ENCODE results near the gene MTCL1.

GRCh38 chr18:8657050-8657820 lies 48.1 kb upstream of the MTCL1 start:
- TF ChIP-seq CTCF (IDR thresholded peaks at IDR 0.05): no peak
- TF ChIP-seq SIN3A (IDR thresholded peaks at IDR 0.05; ENCODE audit: borderline replicate concordance, insufficient read depth, low read depth, low read length): no peak
- no peak for TF ChIP-seq REST (IDR thresholded peaks at IDR 0.05; ENCODE audit: insufficient read depth in 1 of 2, low read depth in 2 of 2, low read length in 1 of 2)
- TF ChIP-seq POLR2AphosphoS5 (IDR thresholded peaks at IDR 0.05; ENCODE audit: low read depth, low read length): no peak
